Panc1 (cell line): ENCODE data around the gene DPEP3. TPM values are rescaled to one million over a fixed set of nuclear protein-coding genes. Genes with fewer than 3 reads are reported as not detected.

Experiments
- ATAC-seq: fragments of 200-7000 bp; cut with Tn5 transposase; 2 replicates; pipeline ENCODE4 v1.9.1; 2020; ENCODE audit warnings: mild to moderate bottlenecking, moderate library complexity
- BruUV-seq: library from RNA; stranded (reverse); fragments of 400-500 nt; replicated peaks from 2 replicates; lab custom pipeline; 2021; lab: Mats Ljungman, UMichigan
- CTCF ChIA-PET: fragments of 300-600 bp; sonication (Branson Sonifier 250); formaldehyde crosslinking; loops from one replicate; lab custom pipeline; 2022; ENCODE audit warnings: antibody characterized with exemption; lab: Charles Lee
- POLR2A ChIA-PET: fragments of 300-600 bp; sonication (Branson Sonifier 250); formaldehyde crosslinking; loops from one replicate; lab custom pipeline; 2022; ENCODE audit warnings: antibody characterized with exemption; lab: Charles Lee
- DNase-seq: peaks from one replicate; pipeline ENCODE4 v3.0.0-alpha.2; 2010; ENCODE audit warnings: low read depth, low spot score
- H3K27ac ChIP-seq: 2 replicates; pipeline ENCODE4 v1.5.1; 2011; ENCODE audit warnings: mild to moderate bottlenecking, low read length, inconsistent platforms
- H3K27me3 ChIP-seq: fragments of 200-500 bp; sonication (Bioruptor generic); 2 replicates; pipeline ENCODE4 v1.6.0; 2014; ENCODE audit warnings: low read length, inconsistent platforms; ENCODE audit not compliant: control insufficient read depth, insufficient read depth
- H3K36me3 ChIP-seq: fragments of 200-500 bp; sonication (Bioruptor generic); 2 replicates; pipeline ENCODE4 v1.5.1; 2014; ENCODE audit warnings: inconsistent platforms, mild to moderate bottlenecking, low read length, moderate library complexity; ENCODE audit not compliant: control insufficient read depth, insufficient read depth
- H3K4me1 ChIP-seq: 2 replicates; pipeline ENCODE4 v1.5.1; 2011; ENCODE audit warnings: inconsistent platforms, mild to moderate bottlenecking, low read length, moderate library complexity; ENCODE audit not compliant: control insufficient read depth, insufficient read depth
- H3K4me3 ChIP-seq, 2 experiments: 2 replicates each; pipeline ENCODE4 v1.5.1; 2011 to 2012; ENCODE audit warnings: low read depth in 2 of 2, low read length in 2 of 2, mild to moderate bottlenecking in 2 of 2, inconsistent platforms in 1 of 2, moderate library complexity in 1 of 2
- H3K9me3 ChIP-seq: fragments of 200-500 bp; sonication (Bioruptor generic); 2 replicates; pipeline ENCODE4 v1.5.1; 2014; ENCODE audit warnings: low read depth, mild to moderate bottlenecking, inconsistent platforms, low read length, moderate library complexity; ENCODE audit not compliant: control insufficient read depth, insufficient read depth
- CTCF ChIP-seq: fragments of 450-650 bp; IDR thresholded peaks from 2 replicates; pipeline ENCODE4 v1.5.1; 2017; ENCODE audit warnings: mild to moderate bottlenecking
- POLR2AphosphoS5 ChIP-seq: IDR thresholded peaks from 2 replicates; pipeline ENCODE4 v1.6.1; 2012; ENCODE audit warnings: mild to moderate bottlenecking, low read depth, low read length, moderate library complexity
- REST ChIP-seq, 2 experiments: IDR thresholded peaks; 2 replicates each; pipeline ENCODE4 v1.6.1; 2011 to 2012; ENCODE audit warnings: low read depth in 2 of 2, control low read depth in 1 of 2, low read length in 1 of 2, mild to moderate bottlenecking in 1 of 2, moderate library complexity in 1 of 2; ENCODE audit not compliant: insufficient read depth in 1 of 2
- SIN3A ChIP-seq: IDR thresholded peaks from 2 replicates; pipeline ENCODE4 v1.6.1; 2012; ENCODE audit warnings: low read depth, mild to moderate bottlenecking, low read length, moderate library complexity, borderline replicate concordance; ENCODE audit not compliant: insufficient read depth
- TCF7L2 ChIP-seq: IDR thresholded peaks from 2 replicates; pipeline ENCODE4 v1.6.1; 2011; ENCODE audit warnings: mild to moderate bottlenecking, low read depth, low read length, inconsistent platforms
- in situ Hi-C: cut with HindIII; loops from 2 replicates; pipeline ENCODE4 v1.10.0; 2016; ENCODE audit warnings: low sequenced_read_pairs, low pct_unique_long_range_greater_than_20kb
- intact Hi-C: fragments of 100-400 bp; cut with micrococcal nuclease; formaldehyde crosslinking; loops from one replicate; pipeline ENCODE4 v1.10.0; 2022; ENCODE audit not compliant: unreplicated experiment
- total RNA-seq: library from RNA; stranded (reverse); gene quantifications from one replicate; pipeline ENCODE4 v1.2.1, GENCODE V29; 2021; ENCODE audit not compliant: unreplicated experiment

DPEP3 gene
- total RNA-seq, 1 experiment from 2014 or later: not detected

GRCh38 chr16:67977005-67977404 lies 3.3 kb downstream of the DPEP3 start:
- Histone ChIP-seq H3K9me3 (no peaks in the 10 kb centered on the region), H3K36me3 (no peaks in the 10 kb centered on the region), H3K4me3 (no peak overlapping the region), H3K27ac (no peak overlapping the region), H3K27me3 (no peaks in the 10 kb centered on the region), H3K4me1 (no peaks in the 10 kb centered on the region)
- DNase-seq (no peak), ATAC-seq (no peak)
- TF ChIP-seq SIN3A: no peak
- no peak for TF ChIP-seq REST (IDR thresholded peaks at IDR 0.05; ENCODE audit: insufficient read depth in 1 of 2, low read depth in 2 of 2, low read length in 1 of 2)
- no peak for TF ChIP-seq CTCF
- TF ChIP-seq POLR2AphosphoS5: no peak
- TF ChIP-seq TCF7L2: no peak
- in situ Hi-C loops: no loop called here
- CTCF ChIA-PET: no interaction called here
- intact Hi-C loops: no loop called here
- POLR2A ChIA-PET: no interaction called here
- no TSS peak for BruUV-seq

- ATAC-seq: no peak
- intact Hi-C loops (no loop called here), in situ Hi-C loops (no loop called here)
- DNase-seq: no peak
- Histone ChIP-seq H3K27me3 (no peaks in the 10 kb centered on the region), H3K27ac (no peak overlapping the region), H3K36me3 (no peaks in the 10 kb centered on the region), H3K4me3 (no peak overlapping the region), H3K9me3 (no peaks in the 10 kb centered on the region), H3K4me1 (no peaks in the 10 kb centered on the region)
- POLR2A ChIA-PET: no interaction called here
- CTCF ChIA-PET: no interaction called here
- no TSS peak for BruUV-seq
- TF ChIP-seq CTCF (no peak), REST (IDR thresholded peaks at IDR 0.05; ENCODE audit: insufficient read depth in 1 of 2, low read depth in 2 of 2, low read length in 1 of 2) (no peak), SIN3A (no peak), TCF7L2 (no peak), POLR2AphosphoS5 (no peak)
Observed at GRCh38 chr16:67976205-67976604, 4.1 kb downstream of the DPEP3 start.
